DMS114 treated with DMSO at 0.1 percent for 48 hours (cell line): ENCODE data around the gene ZNF426.
"Not testable (repeated sequence)": the region's sequence is repeated elsewhere in the genome, so short reads cannot be mapped to it uniquely, and the experiment has no call there.

Experiments
- DNase-seq: peaks from one replicate; lab custom pipeline; 2025; ENCODE audit not compliant: unreplicated experiment; lab: John Stamatoyannopoulos, UW

Gene ZNF426

DNA sequence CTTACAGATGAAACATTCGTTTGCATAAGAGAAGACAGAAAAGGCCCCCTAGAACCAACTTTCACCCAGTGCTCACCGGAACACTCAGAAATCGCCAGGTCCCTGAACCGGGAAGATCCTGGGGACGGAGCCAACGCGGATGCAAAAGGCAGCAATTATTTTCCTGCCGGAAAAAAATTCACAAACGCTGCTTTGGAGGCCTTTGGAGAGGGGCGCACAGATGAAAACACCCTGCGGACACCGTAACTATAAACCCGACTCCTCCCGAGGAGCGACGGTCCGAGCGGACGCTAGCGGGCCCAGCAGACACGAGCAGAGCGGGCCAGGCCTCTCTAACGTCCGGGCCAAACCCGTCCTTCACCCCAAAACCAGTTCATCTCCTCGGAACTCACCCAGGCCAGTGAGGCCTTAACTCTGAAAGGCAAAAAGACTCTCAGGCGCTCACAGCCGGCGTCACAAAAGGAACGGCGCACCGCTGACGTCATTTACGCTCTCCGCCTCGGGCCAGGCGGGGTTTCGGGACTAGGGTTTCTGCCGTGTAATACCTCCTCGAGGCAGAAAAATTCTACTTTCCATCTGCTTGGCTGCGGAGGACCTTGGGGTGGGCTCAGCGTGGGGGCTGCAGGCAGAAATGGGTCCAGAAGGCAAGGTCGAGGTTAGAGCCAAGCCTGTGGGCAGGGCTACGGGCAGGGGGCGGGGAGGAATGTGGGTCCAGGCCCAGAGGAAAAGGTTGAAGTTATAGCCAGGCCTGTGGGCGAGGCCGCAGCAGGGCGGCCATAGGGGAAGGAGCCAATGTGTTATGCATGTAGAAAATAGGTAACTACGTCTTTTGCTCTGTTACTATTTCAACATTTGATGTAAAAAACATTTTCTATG is at the start of gene ZNF426:
TSS of gene ZNF426 (minus strand) at position 463 of the 876 bp plus-strand sequence. CDS start 2,413 bp downstream, outside the sequence.
- DNase-seq = peak; percentile 78

- peak; percentile 28 for DNase-seq
Measured at GRCh38 chr19:9586764-9587163, 48.3 kb upstream of the ZNF426 start.

DNA sequence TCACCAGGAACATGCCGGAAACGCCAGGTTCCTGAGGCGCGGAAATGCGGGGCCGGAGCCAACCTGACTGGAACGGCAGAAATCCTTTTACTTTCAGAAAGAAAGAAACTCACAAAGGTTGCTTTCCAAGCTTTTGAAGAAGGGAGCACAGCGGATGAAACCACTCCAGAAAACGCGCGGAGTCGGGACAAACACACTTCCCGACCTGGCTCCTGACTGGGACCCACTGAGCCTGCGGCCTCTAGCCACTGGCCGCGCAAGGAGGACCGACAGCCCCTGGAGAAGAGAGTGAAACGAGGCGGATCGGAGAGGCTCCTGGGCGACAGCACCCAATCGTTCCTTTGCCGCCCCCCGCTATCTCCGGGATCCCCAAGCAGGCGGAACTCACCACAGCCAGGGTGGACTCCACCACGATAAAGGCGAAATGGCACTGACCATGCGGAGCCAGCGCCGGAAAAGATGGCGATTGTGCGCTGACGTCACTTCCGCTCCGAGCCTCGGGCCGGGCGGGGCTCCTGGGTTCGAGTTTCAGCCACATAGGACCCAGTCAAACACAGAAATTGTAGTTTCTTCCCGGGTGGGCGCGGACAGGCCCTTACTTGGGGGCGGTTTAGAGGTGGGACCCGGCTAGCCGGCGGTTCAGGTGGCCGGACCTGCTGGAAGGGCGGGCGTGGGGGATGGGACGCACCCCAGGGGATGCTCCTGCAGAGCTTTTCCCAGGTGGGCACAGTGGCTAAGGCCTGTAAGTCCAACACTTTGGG is 45.8 kb upstream of the ZNF426 start, which contains the start of gene ZNF121:
TSS of gene ZNF121 (minus strand) at position 432 of the 761 bp plus-strand sequence. CDS start 16,407 bp downstream, outside the sequence.
- peak; percentile 74 for DNase-seq

DNA sequence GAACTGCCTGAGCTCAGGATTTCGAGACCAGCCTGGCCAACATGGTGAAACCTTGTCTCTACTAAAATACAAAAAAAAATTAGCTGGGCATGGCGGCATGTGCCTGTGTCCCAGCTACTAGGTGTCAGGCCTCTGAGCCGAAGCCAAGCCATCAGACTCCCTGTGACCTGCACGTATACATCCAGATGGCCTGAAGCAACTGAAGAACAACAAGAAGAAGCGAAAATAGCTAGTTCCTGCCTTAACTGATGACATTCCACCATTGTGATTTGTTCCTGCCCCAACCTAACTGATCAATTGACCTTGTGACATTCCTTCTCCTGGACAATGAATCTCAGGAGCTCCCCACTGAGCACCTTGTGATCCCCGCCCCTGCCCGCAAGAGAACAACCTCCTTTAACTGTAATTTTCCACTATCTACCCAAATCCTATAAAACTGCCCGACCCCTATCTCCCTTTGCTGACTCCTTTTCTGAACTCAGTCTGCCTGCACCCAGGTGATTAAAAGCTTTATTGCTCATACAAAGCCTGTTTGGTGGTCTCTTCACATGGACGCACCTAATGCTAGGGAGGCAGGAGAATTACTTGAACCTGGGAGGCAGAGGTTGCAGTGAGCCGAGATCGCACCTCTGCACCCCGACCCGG is 43.8 kb upstream of the ZNF426 start:
- not testable (repeated sequence) for DNase-seq

- no peak for DNase-seq
Measured at GRCh38 chr19:9580728-9581127, 42.3 kb upstream of the ZNF426 start.

DNA sequence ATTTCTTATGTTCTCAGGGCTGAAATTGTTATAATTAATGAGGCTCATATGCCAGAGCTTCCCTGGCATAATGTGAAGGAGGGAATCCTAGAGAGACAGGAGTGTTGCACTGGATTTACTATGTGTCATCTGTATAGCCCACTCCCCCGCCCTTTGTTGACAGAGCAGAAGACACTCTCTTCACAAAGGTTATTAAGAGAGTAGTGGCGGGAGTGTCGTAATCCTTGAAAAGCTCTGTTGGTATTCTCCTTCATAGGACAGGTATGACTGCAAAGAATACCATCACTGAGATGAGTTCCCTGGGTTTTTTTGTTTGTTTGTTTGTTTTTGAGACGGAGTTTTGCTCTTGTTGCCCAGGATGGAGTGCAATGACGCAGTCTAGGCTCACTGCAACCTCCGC is 31.8 kb upstream of the ZNF426 start:
- no peak for DNase-seq

GRCh38 chr19:9566729-9567128 is 28.3 kb upstream of the ZNF426 start:
- no peak for DNase-seq

DNA sequence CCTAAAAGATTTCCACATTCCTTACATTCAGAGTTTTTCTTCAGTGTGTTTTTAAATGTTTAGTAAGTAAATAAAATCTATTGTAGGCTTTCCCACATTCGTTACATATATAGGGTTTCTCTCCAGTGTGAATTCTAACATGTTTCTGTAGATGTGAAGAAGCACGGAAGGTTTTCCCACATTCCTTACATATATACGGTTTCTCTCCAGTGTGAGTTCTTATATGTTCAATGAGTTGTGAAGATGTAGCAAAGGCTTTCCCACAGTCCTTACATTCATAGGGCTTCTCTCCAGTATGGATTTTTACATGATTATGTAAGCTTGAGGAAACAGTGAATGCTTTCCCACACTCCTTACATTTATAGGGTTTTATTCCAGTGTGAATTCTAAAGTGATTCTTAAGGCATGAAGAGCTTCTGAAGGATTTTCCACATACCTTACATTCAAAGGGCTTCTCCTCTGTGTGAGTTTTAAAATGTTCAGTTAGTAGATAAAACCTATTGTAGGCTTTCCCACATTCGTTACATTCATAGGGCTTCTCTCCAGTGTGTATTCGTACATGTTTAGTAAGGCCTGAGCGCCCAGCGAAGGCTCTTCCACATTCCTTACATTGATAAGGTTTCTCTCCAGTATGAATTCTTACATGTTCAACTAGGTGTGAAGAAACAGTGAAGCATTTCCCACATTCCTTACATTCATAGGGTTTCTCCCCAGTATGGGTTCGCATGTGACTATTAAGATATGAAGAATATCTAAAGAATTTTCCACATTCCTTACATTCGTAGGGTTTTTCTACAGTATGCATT is 27.7 kb upstream of the ZNF426 start:
- DNase-seq = no peak

- DNase-seq = no peak
Measured at GRCh38 chr19:9552536-9553274, 14.3 kb upstream of the ZNF426 start.

- no peak for DNase-seq
Measured at GRCh38 chr19:9547870-9548269, 9.4 kb upstream of the ZNF426 start.

DNA sequence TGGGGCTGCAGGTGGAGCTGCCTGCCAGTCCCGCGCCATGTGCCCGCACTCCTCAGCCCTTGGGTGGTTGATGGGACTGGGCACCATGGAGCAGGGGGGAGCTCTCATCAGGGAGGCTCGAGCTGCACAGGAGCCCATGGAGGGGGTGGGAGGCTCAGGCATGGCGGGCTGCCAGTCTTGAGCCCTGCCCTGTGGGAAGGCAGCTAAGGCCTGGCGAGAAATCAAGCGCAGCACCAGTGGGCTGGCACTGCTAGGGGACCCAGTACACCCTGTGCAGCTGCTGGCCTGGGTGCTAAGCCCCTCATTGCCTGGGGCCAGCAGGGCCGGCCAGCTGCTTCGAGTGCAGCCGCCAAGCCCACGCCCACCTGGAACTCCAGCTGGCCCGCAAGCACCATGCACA is 2.8 kb upstream of the ZNF426 start:
- not testable (repeated sequence) for DNase-seq

GRCh38 chr19:9539921-9540320 is 1.5 kb upstream of the ZNF426 start:
- DNase-seq = not testable (repeated sequence)

DNA sequence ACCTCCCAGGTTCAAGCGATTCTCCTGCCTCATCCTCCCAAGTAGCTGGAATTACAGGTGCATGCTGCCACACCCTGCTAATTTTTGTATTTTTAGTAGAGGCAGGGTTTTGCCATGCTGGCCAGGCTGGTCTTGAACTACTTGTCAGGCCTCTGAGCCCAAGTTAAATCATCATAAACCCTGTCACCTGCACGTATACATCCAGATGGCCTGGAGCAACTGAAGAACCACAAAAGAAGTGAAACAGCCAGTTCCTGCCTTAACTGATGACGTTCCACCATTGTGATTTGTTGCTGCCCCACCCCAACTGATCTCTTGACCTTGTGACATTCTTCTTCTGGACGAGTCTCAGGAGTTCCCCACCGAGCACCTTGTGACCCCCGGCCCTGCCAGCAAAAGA is 756 bp upstream of the ZNF426 start:
- DNase-seq = not testable (repeated sequence)

DNA sequence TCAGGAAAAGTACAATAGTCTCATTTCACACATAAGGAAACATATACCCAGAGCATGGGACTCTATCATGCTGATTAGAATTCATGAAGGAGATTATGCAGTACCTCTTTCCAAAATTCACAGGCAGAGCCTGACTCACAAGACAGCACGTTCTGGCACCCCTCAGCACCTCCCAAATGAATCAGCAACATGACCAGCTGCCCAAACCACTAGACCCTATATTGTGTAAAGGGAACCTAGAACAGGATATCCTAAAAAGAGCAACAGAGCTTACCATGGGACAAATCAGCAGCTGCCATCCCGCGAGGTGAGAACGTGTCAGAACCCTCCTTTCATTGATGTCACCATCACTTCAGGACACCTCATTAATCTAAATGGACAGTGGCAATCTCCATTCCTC is 2.5 kb downstream of the ZNF426 start:
- DNase-seq = no peak

DNA sequence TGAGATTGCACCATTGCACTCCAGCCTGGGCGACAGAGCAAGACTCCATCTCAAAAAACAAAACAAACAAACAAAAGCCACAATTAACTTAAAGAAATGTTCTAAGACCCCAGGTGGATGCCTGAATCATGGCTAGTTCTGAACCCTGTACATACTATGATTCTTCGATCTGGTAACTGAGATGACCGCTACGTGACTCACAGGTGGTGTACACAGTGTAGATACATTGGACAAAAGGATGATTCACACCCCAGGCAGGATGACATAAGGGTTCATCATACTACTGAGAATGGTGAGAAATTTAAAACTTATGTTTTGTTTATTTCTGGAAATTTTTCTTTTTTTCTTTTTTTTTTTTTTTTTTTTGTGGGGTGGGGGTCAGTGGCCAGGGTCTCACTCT is 6.5 kb downstream of the ZNF426 start:
- DNase-seq = no peak

DNA sequence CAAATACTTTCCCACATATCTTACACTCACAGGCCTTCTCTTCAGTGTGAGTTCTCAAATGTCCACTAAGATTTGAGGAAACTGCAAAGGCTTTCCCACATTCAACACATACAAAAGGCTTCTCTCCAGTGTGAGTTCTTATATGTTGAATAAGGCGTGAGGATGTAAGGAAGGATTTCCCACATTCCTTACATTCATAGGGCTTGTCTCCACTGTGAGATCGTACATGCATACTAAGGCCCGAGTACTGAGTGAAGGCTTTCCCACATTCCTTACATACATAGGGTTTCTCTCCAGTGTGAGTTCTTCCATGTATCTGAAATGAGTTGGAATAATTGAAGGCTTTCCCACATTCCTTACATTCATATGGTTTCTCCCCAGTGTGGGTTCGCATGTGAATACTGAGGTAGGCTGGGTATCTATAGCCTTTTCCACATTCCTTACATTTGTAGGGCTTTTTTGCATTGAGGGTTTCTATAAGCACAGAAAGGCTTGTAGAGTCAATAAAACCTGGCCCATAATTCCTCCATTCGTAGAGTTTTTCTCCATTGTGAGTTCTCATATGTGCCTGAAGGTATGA is 9.6 kb downstream of the ZNF426 start:
- DNase-seq = no peak

- DNase-seq = no peak
Measured at GRCh38 chr19:9523885-9524474, 14.5 kb downstream of the ZNF426 start.

- no peak for DNase-seq
Measured at GRCh38 chr19:9507285-9507684, 31.2 kb downstream of the ZNF426 start.

DNA sequence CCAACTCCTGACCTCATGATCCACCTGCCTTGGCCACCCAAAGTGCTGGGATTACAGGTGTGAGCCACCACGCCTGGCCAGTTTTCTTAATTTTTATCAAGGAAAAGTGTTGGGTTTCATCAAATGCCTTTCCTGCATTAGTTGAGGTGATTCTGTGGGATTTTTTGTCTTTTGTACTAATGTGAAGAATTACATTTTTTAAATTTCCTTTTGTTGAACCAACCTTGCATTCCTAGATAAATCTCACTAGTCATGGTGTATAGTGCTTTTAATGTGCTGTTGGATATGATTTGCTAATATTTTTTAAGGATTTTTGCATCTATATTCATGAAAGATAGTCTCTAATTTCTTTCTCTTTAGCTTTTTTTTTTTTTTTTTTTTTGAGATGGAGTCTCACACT is 37.6 kb downstream of the ZNF426 start:
- no peak for DNase-seq
